Measurements from ENCODE around the gene PPP1R12C.

PPP1R12C gene

DNA sequence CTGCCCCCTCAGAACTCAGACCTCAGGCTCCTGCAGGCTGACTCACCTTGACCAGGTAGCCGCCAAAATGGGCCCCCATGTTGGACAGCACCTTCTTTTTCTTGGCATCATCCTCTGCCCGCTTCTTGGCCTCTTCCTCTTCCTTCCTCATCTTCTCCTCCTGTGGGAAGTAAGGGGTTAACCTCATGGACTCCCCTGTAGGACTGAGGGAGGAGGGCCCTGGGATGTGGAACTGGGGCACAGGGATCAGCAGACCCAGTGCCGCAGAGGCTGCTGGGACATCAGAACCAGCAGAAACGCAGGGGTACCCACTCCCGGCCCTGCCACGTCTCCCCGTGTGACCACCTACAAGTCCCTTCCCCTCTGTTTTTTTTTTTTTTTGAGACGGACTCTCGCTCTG lies 20.5 kb upstream of the PPP1R12C start (continued):
- TF ChIP-seq TSHZ2 (CRISPR knock-in tag; IDR thresholded peaks at IDR 0.05) = no peak
- TF ChIP-seq CSDC2 (CRISPR knock-in tag; IDR thresholded peaks at IDR 0.05) = no peak
- TF ChIP-seq OSR1 (CRISPR knock-in tag; IDR thresholded peaks at IDR 0.05) = no peak
- TF ChIP-seq RARB (CRISPR knock-in tag; IDR thresholded peaks at IDR 0.05) = no peak
- TF ChIP-seq ZFP3 (CRISPR knock-in tag; IDR thresholded peaks at IDR 0.05) = no peak
- no peak for TF ChIP-seq CSRNP3 (CRISPR knock-in tag; IDR thresholded peaks at IDR 0.05)
- no peak for TF ChIP-seq PPARA (CRISPR knock-in tag; IDR thresholded peaks at IDR 0.05; ENCODE audit: borderline replicate concordance)

- TF ChIP-seq TSHZ2 (CRISPR knock-in tag; IDR thresholded peaks at IDR 0.05) (no peak), TOX (CRISPR knock-in tag; IDR thresholded peaks at IDR 0.05; ENCODE audit: borderline replicate concordance) (no peak), SNAI2 (CRISPR knock-in tag; IDR thresholded peaks at IDR 0.05) (no peak), ZFP3 (CRISPR knock-in tag; IDR thresholded peaks at IDR 0.05) (no peak), ISL1 (CRISPR knock-in tag; IDR thresholded peaks at IDR 0.05) (no peak), ZNF70 (CRISPR knock-in tag; IDR thresholded peaks at IDR 0.05) (no peak), ZNF8 (CRISPR knock-in tag; IDR thresholded peaks at IDR 0.05) (no peak), GLIS3 (CRISPR knock-in tag; IDR thresholded peaks at IDR 0.05) (no peak), OSR1 (CRISPR knock-in tag; IDR thresholded peaks at IDR 0.05) (no peak), RARB (CRISPR knock-in tag; IDR thresholded peaks at IDR 0.05) (no peak), CSDC2 (CRISPR knock-in tag; IDR thresholded peaks at IDR 0.05) (no peak), ZNF565 (CRISPR knock-in tag; conservative IDR thresholded peaks at IDR 0.05; ENCODE audit: low read depth) (no peak), ARNTL (CRISPR knock-in tag; IDR thresholded peaks at IDR 0.05; ENCODE audit: borderline replicate concordance, low read depth) (no peak), ZFP30 (CRISPR knock-in tag; IDR thresholded peaks at IDR 0.05) (no peak), PPARA (CRISPR knock-in tag; IDR thresholded peaks at IDR 0.05; ENCODE audit: borderline replicate concordance) (no peak)
- TF ChIP-seq, protein P1, sequence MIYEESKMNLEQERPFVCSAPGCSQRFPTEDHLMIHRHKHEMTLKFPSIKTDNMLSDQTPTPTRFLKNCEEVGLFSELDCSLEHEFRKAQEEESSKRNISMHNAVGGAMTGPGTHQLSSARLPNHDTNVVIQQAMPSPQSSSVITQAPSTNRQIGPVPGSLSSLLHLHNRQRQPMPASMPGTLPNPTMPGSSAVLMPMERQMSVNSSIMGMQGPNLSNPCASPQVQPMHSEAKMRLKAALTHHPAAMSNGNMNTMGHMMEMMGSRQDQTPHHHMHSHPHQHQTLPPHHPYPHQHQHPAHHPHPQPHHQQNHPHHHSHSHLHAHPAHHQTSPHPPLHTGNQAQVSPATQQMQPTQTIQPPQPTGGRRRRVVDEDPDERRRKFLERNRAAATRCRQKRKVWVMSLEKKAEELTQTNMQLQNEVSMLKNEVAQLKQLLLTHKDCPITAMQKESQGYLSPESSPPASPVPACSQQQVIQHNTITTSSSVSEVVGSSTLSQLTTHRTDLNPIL (CRISPR knock-in tag; IDR thresholded peaks at IDR 0.05; ENCODE audit: low read depth) = no peak
- TF ChIP-seq, protein P2, sequence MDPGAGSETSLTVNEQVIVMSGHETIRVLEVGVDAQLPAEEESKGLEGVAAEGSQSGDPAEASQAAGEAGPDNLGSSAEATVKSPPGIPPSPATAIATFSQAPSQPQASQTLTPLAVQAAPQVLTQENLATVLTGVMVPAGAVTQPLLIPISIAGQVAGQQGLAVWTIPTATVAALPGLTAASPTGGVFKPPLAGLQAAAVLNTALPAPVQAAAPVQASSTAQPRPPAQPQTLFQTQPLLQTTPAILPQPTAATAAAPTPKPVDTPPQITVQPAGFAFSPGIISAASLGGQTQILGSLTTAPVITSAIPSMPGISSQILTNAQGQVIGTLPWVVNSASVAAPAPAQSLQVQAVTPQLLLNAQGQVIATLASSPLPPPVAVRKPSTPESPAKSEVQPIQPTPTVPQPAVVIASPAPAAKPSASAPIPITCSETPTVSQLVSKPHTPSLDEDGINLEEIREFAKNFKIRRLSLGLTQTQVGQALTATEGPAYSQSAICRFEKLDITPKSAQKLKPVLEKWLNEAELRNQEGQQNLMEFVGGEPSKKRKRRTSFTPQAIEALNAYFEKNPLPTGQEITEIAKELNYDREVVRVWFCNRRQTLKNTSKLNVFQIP (CRISPR knock-in tag; IDR thresholded peaks at IDR 0.05; ENCODE audit: borderline replicate concordance, low read depth) = no peak
- TF ChIP-seq, protein P3, sequence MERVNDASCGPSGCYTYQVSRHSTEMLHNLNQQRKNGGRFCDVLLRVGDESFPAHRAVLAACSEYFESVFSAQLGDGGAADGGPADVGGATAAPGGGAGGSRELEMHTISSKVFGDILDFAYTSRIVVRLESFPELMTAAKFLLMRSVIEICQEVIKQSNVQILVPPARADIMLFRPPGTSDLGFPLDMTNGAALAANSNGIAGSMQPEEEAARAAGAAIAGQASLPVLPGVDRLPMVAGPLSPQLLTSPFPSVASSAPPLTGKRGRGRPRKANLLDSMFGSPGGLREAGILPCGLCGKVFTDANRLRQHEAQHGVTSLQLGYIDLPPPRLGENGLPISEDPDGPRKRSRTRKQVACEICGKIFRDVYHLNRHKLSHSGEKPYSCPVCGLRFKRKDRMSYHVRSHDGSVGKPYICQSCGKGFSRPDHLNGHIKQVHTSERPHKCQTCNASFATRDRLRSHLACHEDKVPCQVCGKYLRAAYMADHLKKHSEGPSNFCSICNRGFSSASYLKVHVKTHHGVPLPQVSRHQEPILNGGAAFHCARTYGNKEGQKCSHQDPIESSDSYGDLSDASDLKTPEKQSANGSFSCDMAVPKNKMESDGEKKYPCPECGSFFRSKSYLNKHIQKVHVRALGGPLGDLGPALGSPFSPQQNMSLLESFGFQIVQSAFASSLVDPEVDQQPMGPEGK (CRISPR knock-in tag; IDR thresholded peaks at IDR 0.05; ENCODE audit: borderline replicate concordance) = no peak
- no peak for ATAC-seq
Observed at GRCh38 chr19:55136399-55137102, 19.1 kb upstream of the PPP1R12C start.
